NCI-H128 (cell line): ENCODE results near the gene MISP.
"Not testable (repeated sequence)": the region's sequence is repeated elsewhere in the genome, so short reads cannot be mapped to it uniquely, and the experiment has no call there.

Source experiments
- DNase-seq: peaks from one replicate; lab custom pipeline; 2025; ENCODE audit not compliant: unreplicated experiment; lab: John Stamatoyannopoulos, UW

The MISP gene

GRCh38 chr19:725461-726089 is 25.3 kb upstream of the MISP start:
- DNase-seq: no peak

- no peak for DNase-seq
These were observed 23.6 kb upstream of the MISP start for GRCh38 chr19:726993-727956.

- DNase-seq: no peak
These were observed 22.9 kb upstream of the MISP start for GRCh38 chr19:728011-728410.

GRCh38 chr19:729564-729963 is 21.3 kb upstream of the MISP start:
- DNase-seq: not testable (repeated sequence)

GRCh38 chr19:729965-730668 is 20.8 kb upstream of the MISP start:
- DNase-seq: no peak

- DNase-seq: no peak
These were observed 19.9 kb upstream of the MISP start for GRCh38 chr19:731000-731399.

GRCh38 chr19:732148-733069 is 18.5 kb upstream of the MISP start:
- no peak for DNase-seq

GRCh38 chr19:734716-735115 is 16.2 kb upstream of the MISP start:
- DNase-seq: no peak

GRCh38 chr19:736125-736524 is 14.8 kb upstream of the MISP start:
- DNase-seq: no peak

GRCh38 chr19:737591-738093 is 13.3 kb upstream of the MISP start:
- no peak for DNase-seq

- DNase-seq: no peak
These were observed 12.3 kb upstream of the MISP start for GRCh38 chr19:738509-739128.

- no peak for DNase-seq
These were observed 10.8 kb upstream of the MISP start for GRCh38 chr19:739998-740715.

- DNase-seq: not testable (repeated sequence)
These were observed 10.0 kb upstream of the MISP start for GRCh38 chr19:740816-741505.

- no peak for DNase-seq
These were observed 9.3 kb upstream of the MISP start for GRCh38 chr19:741506-742131.

GRCh38 chr19:742540-743075 is 8.3 kb upstream of the MISP start:
- no peak for DNase-seq

- no peak for DNase-seq
These were observed 7.7 kb upstream of the MISP start for GRCh38 chr19:743168-743687.

GRCh38 chr19:745138-745537 is 5.8 kb upstream of the MISP start:
- not testable (repeated sequence) for DNase-seq
